Sciatic nerve (tissue), 2 donors: ENCODE results near the gene PXMP2. TPM values are rescaled to one million over a fixed set of nuclear protein-coding genes. Genes with fewer than 3 reads are reported as not detected.

Experiments used
- ATAC-seq: fragments of 200-7000 bp; cut with Tn5 transposase; one replicate; pipeline ENCODE4 v1.9.1; 2020; ENCODE audit warnings: mild to moderate bottlenecking, moderate library complexity
- DNase-seq: peaks from one replicate; pipeline ENCODE4 v3.0.0-alpha.2; 2020; ENCODE audit warnings: low spot score
- intact Hi-C: fragments of 100-400 bp; cut with DNase I; formaldehyde crosslinking; loops from one replicate; pipeline ENCODE4 v1.14.2; 2022
- total RNA-seq: library from RNA; stranded (reverse); fragmentation: NEBNext Ultra II Directional; extraction: Animal tissue kit (Norgen Biotek cat#: 25700); gene quantifications from one replicate; pipeline ENCODE4 v1.2.1, GENCODE V29; 2021
- donor health status: DM: no; HTN: no; CAD: no.
- donor health status: DM: no; HTN: no; CAD: no.

Gene PXMP2
- total RNA-seq, 1 donor from 2014 or later: 18.3 TPM

- ATAC-seq (no peak), DNase-seq (no peak)
- intact Hi-C loops: no loop called here
These were observed 29.6 kb downstream of the PXMP2 start for GRCh38 chr12:132717011-132717410.

- intact Hi-C loops: no loop called here
- DNase-seq: no peak
- ATAC-seq: no peak
These were observed 30.4 kb downstream of the PXMP2 start for GRCh38 chr12:132717531-132718387.

GRCh38 chr12:132718644-132719043, 31.3 kb downstream of the PXMP2 start:
- intact Hi-C loops: no loop called here
- ATAC-seq: no peak
- no peak for DNase-seq

GRCh38 chr12:132719141-132719953, 32.0 kb downstream of the PXMP2 start:
- ATAC-seq: no peak
- intact Hi-C loops: no loop called here

GRCh38 chr12:132719954-132720324, 32.6 kb downstream of the PXMP2 start:
- ATAC-seq: no peak
- intact Hi-C loops: no loop called here
- DNase-seq: no peak

More at GRCh38 chr12:132719141-132719953, 32.0 kb downstream of the PXMP2 start:
- no peak for DNase-seq

GRCh38 chr12:132720606-132721345, 33.4 kb downstream of the PXMP2 start:
- intact Hi-C loops: no loop called here
- DNase-seq: no peak
- no peak for ATAC-seq

GRCh38 chr12:132723015-132723763, 35.8 kb downstream of the PXMP2 start:
- intact Hi-C loops: no loop called here
- ATAC-seq (no peak), DNase-seq (no peak)

GRCh38 chr12:132723764-132724140, 36.4 kb downstream of the PXMP2 start:
- ATAC-seq (no peak), DNase-seq (no peak)
- intact Hi-C loops: no loop called here

- intact Hi-C loops: no loop called here
- DNase-seq (no peak), ATAC-seq (no peak)
These were observed 37.3 kb downstream of the PXMP2 start for GRCh38 chr12:132724506-132725241.

GRCh38 chr12:132726386-132726785, 39.0 kb downstream of the PXMP2 start:
- DNase-seq: no peak
- no peak for ATAC-seq
- intact Hi-C loops: no loop called here

- peak; percentile 20 for ATAC-seq
- no peak for DNase-seq
- intact Hi-C loops: no loop called here
These were observed 39.9 kb downstream of the PXMP2 start for GRCh38 chr12:132727091-132727794.

- intact Hi-C loops: no loop called here
- no peak for DNase-seq
- no peak for ATAC-seq
These were observed 41.1 kb downstream of the PXMP2 start for GRCh38 chr12:132728502-132728901.

- no peak for DNase-seq
- ATAC-seq: no peak
- intact Hi-C loops: no loop called here
These were observed 42.3 kb downstream of the PXMP2 start for GRCh38 chr12:132729541-132730320.

- ATAC-seq (no peak), DNase-seq (no peak)
- intact Hi-C loops: no loop called here
These were observed 43.0 kb downstream of the PXMP2 start for GRCh38 chr12:132730353-132730752.

- no peak for DNase-seq
These were observed 44.2 kb downstream of the PXMP2 start for GRCh38 chr12:132731574-132731973.

GRCh38 chr12:132734206-132734605, 46.8 kb downstream of the PXMP2 start:
- DNase-seq (no peak), ATAC-seq (no peak)
- intact Hi-C loops: no loop called here

More at GRCh38 chr12:132731574-132731973, 44.2 kb downstream of the PXMP2 start:
- intact Hi-C loops: no loop called here
- no peak for ATAC-seq

GRCh38 chr12:132735496-132735895, 48.1 kb downstream of the PXMP2 start:
- no peak for DNase-seq
- ATAC-seq: no peak
- intact Hi-C loops: no loop called here
